ENCODE results near the gene HUS1. TPM values are rescaled to one million over a fixed set of nuclear protein-coding genes. Genes with fewer than 3 reads are reported as not detected.

HUS1 gene
- polyA plus RNA-seq, 3 donors, result 37.7 to 45.9 (median 38.8) TPM

DNA sequence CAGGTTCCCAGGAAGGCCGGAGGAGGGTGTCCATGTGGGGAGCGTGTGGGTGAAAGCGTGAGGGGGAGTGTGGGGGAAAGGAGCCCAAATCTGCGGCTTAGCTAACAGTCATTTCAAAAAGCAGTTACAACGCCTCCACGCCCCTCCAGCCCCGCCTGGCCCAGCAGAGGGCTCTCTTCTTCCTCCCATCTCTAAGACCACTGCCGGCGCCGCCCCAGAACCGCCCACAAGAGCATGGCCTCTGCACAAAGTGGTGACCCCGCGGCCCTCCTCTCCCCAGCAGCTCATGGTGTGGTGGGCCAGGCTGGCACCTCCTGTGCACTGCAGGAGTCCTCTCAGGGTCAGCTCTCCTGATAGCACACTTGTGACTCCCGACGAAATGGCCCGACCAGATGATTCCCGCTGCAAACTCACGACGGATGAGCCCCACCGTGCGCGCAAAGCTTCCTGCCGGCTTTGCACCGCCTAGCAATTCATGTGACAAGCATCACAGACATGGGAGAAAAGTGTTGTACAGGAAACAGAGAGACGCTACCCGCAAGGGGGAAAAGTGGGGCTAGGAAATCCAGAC is 12.4 kb upstream of the HUS1 start:
- H3K9me3 ChIP-seq (replicated peaks in 1 of 2; ENCODE audit: control insufficient read depth in 1 of 2, insufficient read depth in 1 of 2, low read length in 2 of 2), result no peaks in the 10 kb centered on the region
- Mint-ChIP-seq H3K9me3 (peaks cover 0 to 4% (median 0%) of the 10 kb centered on the region in 7 donors), H3K27me3 (ENCODE audit: low read depth in 3 of 3) (peaks cover 0 to 3% (median 0%) of the 10 kb centered on the region in 3 donors), H3K27ac (peak overlapping the region; percentile 88 to 95 (median 92)), H3K36me3 (no peaks in the 10 kb centered on the region), H3K4me1 (peaks cover 18% of the 10 kb centered on the region), H3K4me3 (peak overlapping the region; percentile 97 to 100)
- DNase-seq, result peak; percentile 72 to 75 (median 75)
- peak overlapping the region; percentile 52 to 87 (median 56) for H3K4me3 ChIP-seq (replicated peaks in 1 of 3; ENCODE audit: low read depth in 2 of 3, low read length in 3 of 3)
- intact Hi-C loops (cut with micrococcal nuclease), result loop anchor here (1.0 to 5.0 kb wide), 2 partner anchors 115 to 118 kb away; no protein-coding TSS in a partner anchor
- peak overlapping the region; percentile 36 to 83 for H3K27ac ChIP-seq (ENCODE audit: low read depth in 1 of 2, low read length in 2 of 2)
- peak overlapping the region; percentile 47 for H3K9ac ChIP-seq (ENCODE audit: insufficient read depth, low read length, poor library complexity, severe bottlenecking)
- H3K36me3 ChIP-seq (replicated peaks in 1 of 2; ENCODE audit: control insufficient read depth in 1 of 2, insufficient read depth in 2 of 2, low read length in 2 of 2), result no peaks in the 10 kb centered on the region
- no peaks in the 10 kb centered on the region for H3K79me2 ChIP-seq (ENCODE audit: insufficient read depth, low read length)
- H2AFZ ChIP-seq (ENCODE audit: insufficient read depth, low read depth, low read length, poor library complexity, severe bottlenecking), result peak overlapping the region; percentile 94
- no peaks in the 10 kb centered on the region for H3K27me3 ChIP-seq (ENCODE audit: control insufficient read depth in 2 of 2, insufficient read depth in 2 of 2, low read length in 2 of 2)
- WGBS (ENCODE audit: insufficient coverage), result 0% methylated on average over 20 of the region's 26 CpGs
- peaks cover 6 to 12% of the 10 kb centered on the region in 2 donors for H3K4me1 ChIP-seq (ENCODE audit: control insufficient read depth in 1 of 2, insufficient read depth in 2 of 2, low read length in 2 of 2)
- peak overlapping the region; percentile 97 for H3K4me2 ChIP-seq (replicated peaks; ENCODE audit: extremely low read depth, low read length, poor library complexity, severe bottlenecking)
- H4K20me1 ChIP-seq (ENCODE audit: insufficient read depth, low read length), result no peaks in the 10 kb centered on the region
- TF ChIP-seq, protein P1, sequence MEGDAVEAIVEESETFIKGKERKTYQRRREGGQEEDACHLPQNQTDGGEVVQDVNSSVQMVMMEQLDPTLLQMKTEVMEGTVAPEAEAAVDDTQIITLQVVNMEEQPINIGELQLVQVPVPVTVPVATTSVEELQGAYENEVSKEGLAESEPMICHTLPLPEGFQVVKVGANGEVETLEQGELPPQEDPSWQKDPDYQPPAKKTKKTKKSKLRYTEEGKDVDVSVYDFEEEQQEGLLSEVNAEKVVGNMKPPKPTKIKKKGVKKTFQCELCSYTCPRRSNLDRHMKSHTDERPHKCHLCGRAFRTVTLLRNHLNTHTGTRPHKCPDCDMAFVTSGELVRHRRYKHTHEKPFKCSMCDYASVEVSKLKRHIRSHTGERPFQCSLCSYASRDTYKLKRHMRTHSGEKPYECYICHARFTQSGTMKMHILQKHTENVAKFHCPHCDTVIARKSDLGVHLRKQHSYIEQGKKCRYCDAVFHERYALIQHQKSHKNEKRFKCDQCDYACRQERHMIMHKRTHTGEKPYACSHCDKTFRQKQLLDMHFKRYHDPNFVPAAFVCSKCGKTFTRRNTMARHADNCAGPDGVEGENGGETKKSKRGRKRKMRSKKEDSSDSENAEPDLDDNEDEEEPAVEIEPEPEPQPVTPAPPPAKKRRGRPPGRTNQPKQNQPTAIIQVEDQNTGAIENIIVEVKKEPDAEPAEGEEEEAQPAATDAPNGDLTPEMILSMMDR (IDR thresholded peaks at IDR 0.05), result peak; percentile 73

DNA sequence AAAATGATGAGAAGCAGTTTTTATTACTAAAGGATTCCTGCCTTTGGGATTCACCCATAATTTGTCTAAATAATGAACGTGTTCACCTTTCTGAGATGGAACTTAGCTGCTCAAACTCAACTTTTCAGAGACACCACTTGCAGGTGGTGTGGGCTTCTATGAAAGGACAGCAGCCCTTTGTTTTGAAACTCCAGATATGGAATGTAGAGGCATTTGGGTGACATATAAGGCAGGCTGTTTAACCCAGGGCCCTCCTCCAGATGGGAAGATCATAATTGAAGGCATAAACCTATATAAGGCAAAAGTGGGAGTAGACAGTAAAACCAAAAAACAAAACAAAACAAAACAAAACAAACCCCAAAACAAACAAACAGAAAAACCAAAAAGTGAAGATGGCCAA is 11.9 kb upstream of the HUS1 start:
- Histone ChIP-seq H3K36me3 (replicated peaks in 1 of 2; ENCODE audit: control insufficient read depth in 1 of 2, insufficient read depth in 2 of 2, low read length in 2 of 2) (no peaks in the 10 kb centered on the region), H3K79me2 (ENCODE audit: insufficient read depth, low read length) (no peaks in the 10 kb centered on the region), H3K27me3 (ENCODE audit: control insufficient read depth in 2 of 2, insufficient read depth in 2 of 2, low read length in 2 of 2) (no peaks in the 10 kb centered on the region), H3K4me3 (replicated peaks in 1 of 3; ENCODE audit: low read depth in 2 of 3, low read length in 3 of 3) (peak overlapping the region in 1 of 3 experiments; percentile 87), H3K9me3 (replicated peaks in 1 of 2; ENCODE audit: control insufficient read depth in 1 of 2, insufficient read depth in 1 of 2, low read length in 2 of 2) (no peaks in the 10 kb centered on the region), H3K4me1 (ENCODE audit: control insufficient read depth in 1 of 2, insufficient read depth in 2 of 2, low read length in 2 of 2) (peaks cover 6 to 12% of the 10 kb centered on the region in 2 donors), H4K20me1 (ENCODE audit: insufficient read depth, low read length) (no peaks in the 10 kb centered on the region), H2AFZ (ENCODE audit: insufficient read depth, low read depth, low read length, poor library complexity, severe bottlenecking) (peak overlapping the region; percentile 94), H3K9ac (ENCODE audit: insufficient read depth, low read length, poor library complexity, severe bottlenecking) (peak overlapping the region; percentile 47), H3K4me2 (replicated peaks; ENCODE audit: extremely low read depth, low read length, poor library complexity, severe bottlenecking) (peak overlapping the region; percentile 97), H3K27ac (ENCODE audit: low read depth in 1 of 2, low read length in 2 of 2) (peak overlapping the region in 1 of 2 donors; percentile 83)
- Mint-ChIP-seq H3K27me3 (ENCODE audit: low read depth in 3 of 3) (peaks cover 0 to 3% (median 0%) of the 10 kb centered on the region in 3 donors), H3K9me3 (peaks cover 0 to 4% (median 0%) of the 10 kb centered on the region in 7 donors), H3K27ac (peak overlapping the region in 6 of 7 donors; percentile 77 to 95 (median 91)), H3K4me1 (peaks cover 18% of the 10 kb centered on the region), H3K36me3 (no peaks in the 10 kb centered on the region), H3K4me3 (peak overlapping the region; percentile 97 to 100)
- WGBS (ENCODE audit: insufficient coverage), result no CpG with 5 or more reads among the region's 1 CpG
- no peak for DNase-seq
- intact Hi-C loops (cut with micrococcal nuclease), result loop anchor here in 1 of 2 donors (5.0 kb wide), 1 partner anchor 116 kb away; no protein-coding TSS in a partner anchor
- TF ChIP-seq, protein P1 (IDR thresholded peaks at IDR 0.05), result no peak

Data from CD14-positive monocyte (primary cell).